WTC11 (cell line): Measurements from ENCODE around the gene CMC4. TPM values are rescaled to one million over a fixed set of nuclear protein-coding genes. Genes with fewer than 3 reads are reported as not detected.

Experiments
- ATAC-seq: fragments of 200-7000 bp; cut with Tn5 transposase; 2 replicates; pipeline ENCODE4 v1.10.0; 2021; ENCODE audit warnings: mild to moderate bottlenecking, moderate library complexity
- CTCF ChIA-PET: fragments of 300-600 bp; sonication (Branson Sonifier 250); formaldehyde crosslinking; loops from one replicate; lab custom pipeline; 2021; ENCODE audit warnings: antibody characterized with exemption; lab: Charles Lee
- POLR2A ChIA-PET: fragments of 350-600 bp; sonication (Branson Sonifier 250); formaldehyde crosslinking; loops from one replicate; lab custom pipeline; 2021; ENCODE audit warnings: antibody characterized with exemption; lab: Charles Lee
- DNase-seq: peaks from one replicate; pipeline ENCODE4 v3.0.0; 2021; ENCODE audit warnings: low spot score
- H3K27ac Mint-ChIP-seq: 2 replicates; pipeline ENCODE4 v1.8.0; 2021; ENCODE audit warnings: mixed read lengths
- H3K27me3 Mint-ChIP-seq: 2 replicates; pipeline ENCODE4 v1.8.0; 2021; ENCODE audit warnings: low read depth, mild to moderate bottlenecking, moderate library complexity, mixed read lengths
- H3K36me3 Mint-ChIP-seq: 2 replicates; pipeline ENCODE4 v1.8.0; 2021; ENCODE audit warnings: mixed read lengths
- H3K4me1 Mint-ChIP-seq: 2 replicates; pipeline ENCODE4 v1.8.0; 2022; ENCODE audit warnings: mixed read lengths
- H3K4me3 Mint-ChIP-seq: 2 replicates; pipeline ENCODE4 v1.8.0; 2021; ENCODE audit warnings: mild to moderate bottlenecking, moderate library complexity, mixed read lengths
- H3K9me3 Mint-ChIP-seq: 2 replicates; pipeline ENCODE4 v1.8.0; 2021; ENCODE audit warnings: mixed read lengths
- ARID4B ChIP-seq: sonication (generic); formaldehyde crosslinking; IDR thresholded peaks from 2 replicates; pipeline ENCODE4 v1.8.0; 2023; ENCODE audit warnings: missing genetic modification reagents, mild to moderate bottlenecking, borderline replicate concordance
- ATF1 ChIP-seq: sonication (generic); formaldehyde crosslinking; IDR thresholded peaks from 2 replicates; pipeline ENCODE4 v1.8.1; 2023; ENCODE audit warnings: mild to moderate bottlenecking, moderate library complexity, missing genetic modification reagents
- CREM ChIP-seq: sonication (generic); formaldehyde crosslinking; IDR thresholded peaks from 2 replicates; pipeline ENCODE4 v1.8.1; 2022; ENCODE audit warnings: mild to moderate bottlenecking, missing genetic modification reagents, moderate library complexity
- CTCF ChIP-seq: fragments of 200-600 bp; IDR thresholded peaks from 2 replicates; pipeline ENCODE4 v1.8.0; 2022; ENCODE audit warnings: antibody characterized with exemption
- FOXK1 ChIP-seq: sonication (generic); formaldehyde crosslinking; IDR thresholded peaks from 2 replicates; pipeline ENCODE4 v1.8.0; 2022; ENCODE audit warnings: mild to moderate bottlenecking, moderate library complexity, missing genetic modification reagents
- FOXP4 ChIP-seq: sonication (generic); formaldehyde crosslinking; IDR thresholded peaks from 2 replicates; pipeline ENCODE4 v1.8.0; 2022; ENCODE audit warnings: mild to moderate bottlenecking, missing genetic modification reagents
- IRF1 ChIP-seq: sonication (generic); formaldehyde crosslinking; IDR thresholded peaks from 2 replicates; pipeline ENCODE4 v1.8.0; 2023; ENCODE audit warnings: missing genetic modification reagents
- NR3C1 ChIP-seq: sonication (generic); formaldehyde crosslinking; conservative IDR thresholded peaks from 2 replicates; pipeline ENCODE4 v1.8.1; 2023; ENCODE audit warnings: low read depth, mild to moderate bottlenecking, missing genetic modification reagents
- SP1 ChIP-seq: sonication (generic); formaldehyde crosslinking; conservative IDR thresholded peaks from 2 replicates; pipeline ENCODE4 v1.8.1; 2022; ENCODE audit warnings: missing genetic modification reagents
- ZNF671 ChIP-seq: fragments of 250-450 bp; sonication (Bioruptor Pico); IDR thresholded peaks from 2 replicates; pipeline ENCODE4 v1.8.0; 2021; ENCODE audit warnings: mild to moderate bottlenecking
- total RNA-seq: library from RNA; stranded (reverse); gene quantifications from 3 replicates; pipeline ENCODE4 v1.2.3, GENCODE V29; 2021
- TF ChIP-seq, protein P1 (sequence below): sonication (generic); formaldehyde crosslinking; IDR thresholded peaks from 2 replicates; pipeline ENCODE4 v1.8.0; 2022; ENCODE audit warnings: mild to moderate bottlenecking, missing genetic modification reagents
- TF ChIP-seq, protein P2 (sequence below): sonication (generic); formaldehyde crosslinking; IDR thresholded peaks from 2 replicates; pipeline ENCODE4 v1.8.1; 2023; ENCODE audit warnings: mild to moderate bottlenecking, missing genetic modification reagents, moderate library complexity

The CMC4 gene
- total RNA-seq, 1 experiment from 2014 or later: 3.0 TPM

DNA sequence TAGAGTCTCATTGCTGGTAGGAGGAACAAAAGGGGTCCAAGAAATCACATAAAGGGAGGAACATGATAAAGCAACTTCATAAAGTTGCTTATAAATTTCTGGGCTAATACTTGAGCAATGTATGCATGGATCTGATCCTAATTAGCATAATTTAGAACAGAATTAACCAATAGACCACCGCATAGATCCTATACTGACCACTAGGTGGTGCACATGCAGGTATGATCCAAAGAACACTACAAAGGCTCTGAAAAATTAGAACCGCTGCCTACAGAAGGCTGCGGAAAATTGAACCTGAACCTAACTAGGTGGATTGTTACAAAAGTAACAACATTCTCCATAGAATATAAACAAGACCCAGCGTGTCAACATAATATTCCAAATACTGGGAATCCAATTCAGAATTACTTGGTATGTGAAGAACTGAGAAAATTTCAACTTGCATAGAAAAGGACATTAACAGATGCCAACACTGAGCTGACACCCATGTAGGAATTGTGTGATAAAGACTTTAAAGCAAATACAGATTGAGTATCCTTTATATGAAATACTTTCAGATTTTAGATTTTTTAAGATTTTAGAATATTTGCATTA, 23.6 kb upstream of the CMC4 start:
- Mint-ChIP-seq H3K9me3 (no peaks in the 10 kb centered on the region), H3K4me3 (no peak overlapping the region), H3K27me3 (no peaks in the 10 kb centered on the region), H3K27ac (no peak overlapping the region), H3K4me1 (no peaks in the 10 kb centered on the region), H3K36me3 (peaks cover 11% of the 10 kb centered on the region; the same call in 1 of the 2 replicates)
- no peak for TF ChIP-seq ARID4B (CRISPR knock-in tag)
- TF ChIP-seq CTCF: peak; percentile 22; the same call in 1 of the 2 replicates
- peak; percentile 41; the same call in 1 of the 2 replicates for ATAC-seq
- CTCF ChIA-PET: interaction anchor here (0.6 to 1.6 kb wide), 4 partner anchors 10 to 177 kb away, joined by 3 to 8 read pairs (median 4); no protein-coding TSS in a partner anchor
- POLR2A ChIA-PET: no interaction called here
- no peak for DNase-seq

DNA sequence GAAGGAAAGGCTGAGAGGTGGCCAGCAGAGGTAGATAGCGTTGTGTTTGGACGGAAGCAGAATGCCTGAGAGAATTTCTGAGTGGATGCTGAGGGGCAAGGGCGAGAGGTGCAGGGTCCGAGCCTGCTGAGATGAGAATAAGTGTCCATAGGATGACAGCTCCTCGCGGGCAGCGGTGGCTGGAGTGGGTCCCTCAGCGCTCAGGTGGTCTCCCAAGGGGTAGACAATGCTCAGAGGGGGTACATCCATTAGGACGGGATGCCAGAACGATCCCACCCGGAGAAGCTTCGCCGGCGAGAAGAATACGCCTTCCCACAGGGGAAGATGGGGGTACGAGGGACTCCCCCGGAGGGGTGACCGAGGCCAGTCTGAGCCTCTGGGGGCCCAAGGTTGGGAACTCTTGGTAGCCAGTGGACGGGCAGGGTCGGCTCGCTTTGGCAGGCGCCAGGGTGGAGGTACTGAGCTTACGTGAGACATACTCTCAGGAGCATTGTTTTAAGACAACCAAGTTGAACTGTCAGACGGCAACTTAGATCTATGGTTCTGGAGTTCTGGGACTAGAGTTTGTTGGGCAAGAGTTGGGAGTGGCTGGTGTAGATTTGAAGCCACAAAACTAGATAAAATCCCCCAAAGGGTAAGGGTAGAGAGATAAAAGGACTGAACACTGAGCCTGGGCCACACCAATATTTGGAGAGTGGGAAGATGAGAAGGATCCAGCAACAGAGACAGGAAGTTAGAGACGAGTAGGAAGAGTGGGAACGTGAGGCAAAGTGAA, 16.2 kb upstream of the CMC4 start:
- no peak for TF ChIP-seq FOXP4 (CRISPR knock-in tag)
- TF ChIP-seq IRF1 (CRISPR knock-in tag): no peak
- TF ChIP-seq, protein P1, sequence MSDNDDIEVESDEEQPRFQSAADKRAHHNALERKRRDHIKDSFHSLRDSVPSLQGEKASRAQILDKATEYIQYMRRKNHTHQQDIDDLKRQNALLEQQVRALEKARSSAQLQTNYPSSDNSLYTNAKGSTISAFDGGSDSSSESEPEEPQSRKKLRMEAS (CRISPR knock-in tag): no peak
- no peak for TF ChIP-seq ZNF671 (CRISPR knock-in tag)
- TF ChIP-seq FOXK1: no peak
- no peak for TF ChIP-seq ATF1 (CRISPR knock-in tag)
- TF ChIP-seq, protein P2, sequence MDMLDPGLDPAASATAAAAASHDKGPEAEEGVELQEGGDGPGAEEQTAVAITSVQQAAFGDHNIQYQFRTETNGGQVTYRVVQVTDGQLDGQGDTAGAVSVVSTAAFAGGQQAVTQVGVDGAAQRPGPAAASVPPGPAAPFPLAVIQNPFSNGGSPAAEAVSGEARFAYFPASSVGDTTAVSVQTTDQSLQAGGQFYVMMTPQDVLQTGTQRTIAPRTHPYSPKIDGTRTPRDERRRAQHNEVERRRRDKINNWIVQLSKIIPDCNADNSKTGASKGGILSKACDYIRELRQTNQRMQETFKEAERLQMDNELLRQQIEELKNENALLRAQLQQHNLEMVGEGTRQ (CRISPR knock-in tag): no peak
- no peak for TF ChIP-seq SP1 (CRISPR knock-in tag)
- TF ChIP-seq NR3C1 (CRISPR knock-in tag): no peak
- TF ChIP-seq CREM: no peak
- no peak overlapping the region for H3K27ac Mint-ChIP-seq
- peaks cover 12% of the 10 kb centered on the region for H3K36me3 Mint-ChIP-seq
- ChIA-PET CTCF (interaction anchor here (0.6 to 2.0 kb wide), 8 partner anchors 9 to 169 kb away, joined by 3 to 25 read pairs (median 4); partner anchors contain the start of genes BRCC3, CMC4, MTCP1 and VBP1), POLR2A (no interaction called here)
- no peaks in the 10 kb centered on the region for H3K9me3 Mint-ChIP-seq
- no peaks in the 10 kb centered on the region for H3K27me3 Mint-ChIP-seq
- no peak overlapping the region for H3K4me3 Mint-ChIP-seq
- ATAC-seq: no peak
- H3K4me1 Mint-ChIP-seq: 0 out of 2 replicates have a peak, but pooled peaks cover 3% of the 10 kb centered on the region
- DNase-seq: no peak
